Kidney (tissue), 14 donors: Measurements from ENCODE around the gene PRKD1. TPM values are rescaled to one million over a fixed set of nuclear protein-coding genes. Genes with fewer than 3 reads are reported as not detected.

Experiments
- DNase-seq, 5 donors: peaks; one replicate each; pipeline ENCODE4 v3.0.0-alpha.2; 2013 to 2020
- FAIRE-seq: peaks from 2 replicates; lab custom pipeline; 2012; peaks lifted over from hg19 to GRCh38; lab: Jason Lieb, UNC
- H3K27ac ChIP-seq, 2 donors: one replicate each; pipeline ENCODE4 v1.7.0; 2013; ENCODE audit warnings: low read depth in 2 of 2, low read length in 2 of 2, inconsistent platforms in 1 of 2
- H3K27me3 ChIP-seq: one replicate; pipeline ENCODE4 v1.7.1; 2013; ENCODE audit warnings: low read length, inconsistent platforms; ENCODE audit not compliant: control insufficient read depth, insufficient read depth
- H3K36me3 ChIP-seq, 3 donors: one replicate each; pipeline versions ENCODE4 v1.7.0 to v1.7.1; 2013; ENCODE audit warnings: low read length in 3 of 3, control low read depth in 1 of 3, inconsistent platforms in 1 of 3; ENCODE audit not compliant: insufficient read depth in 3 of 3, control insufficient read depth in 2 of 3
- H3K4me1 ChIP-seq, 3 donors: one replicate each; pipeline versions ENCODE4 v1.7.0 to v1.7.1; 2013; ENCODE audit warnings: low read length in 3 of 3, inconsistent platforms in 1 of 3, low read depth in 1 of 3; ENCODE audit not compliant: control insufficient read depth in 2 of 3, insufficient read depth in 2 of 3
- H3K4me3 ChIP-seq, 3 donors: one replicate each; pipeline versions ENCODE4 v1.7.0 to v1.8.1; 2013; ENCODE audit warnings: low read length in 3 of 3, control low read depth in 1 of 3, inconsistent platforms in 1 of 3
- H3K9ac ChIP-seq, 3 donors: one replicate each; pipeline versions ENCODE4 v1.7.0 to v1.7.1; 2013; ENCODE audit warnings: low read length in 3 of 3, control low read depth in 1 of 3, inconsistent platforms in 1 of 3
- H3K9me3 ChIP-seq, 3 donors: one replicate each; pipeline versions ENCODE4 v1.7.0 to v1.7.1; 2013; ENCODE audit warnings: low read length in 3 of 3, control low read depth in 1 of 3, inconsistent platforms in 1 of 3; ENCODE audit not compliant: control insufficient read depth in 2 of 3, insufficient read depth in 1 of 3
- intact Hi-C: fragments of 100-400 bp; cut with DNase I; formaldehyde crosslinking; loops from one replicate; pipeline ENCODE4 v1.11.1; 2022
- polyA plus RNA-seq: library from polyadenylated mRNA; stranded (reverse); fragments of 350-450 nt; fragmentation: Illumina TruSeq; extraction: RNeasy Lipid Tissue Mini Kit (QIAGEN cat#74804); gene quantifications from one replicate; pipeline ENCODE4 v1.2.3, GENCODE V29; 2014; ENCODE audit warnings: low read depth, low replicate concordance; ENCODE audit not compliant: insufficient read depth
- total RNA-seq: library from RNA; stranded (reverse); fragmentation: NEBNext Ultra II Directional; extraction: Animal tissue kit (Norgen Biotek cat#: 25700); gene quantifications from one replicate; pipeline ENCODE4 v1.2.1, GENCODE V29; 2021
- TF ChIP-seq, protein P1 (sequence below): IDR thresholded peaks from 3 replicates; pipeline ENCODE4 v1.5.1; 2012; ENCODE audit warnings: mild to moderate bottlenecking, moderate library complexity, borderline replicate concordance; ENCODE audit not compliant: insufficient read depth; ENCODE audit errors: extremely low read depth
- donor health status: control.
- donor health status: control.
- donor health status: control.
- donor health status: control.
- donor health status: control.
- donor health status: DM: yes; HTN: yes; CAD: no.
- donor health status: Normal renal cell carcinoma (clear cell type).

Gene PRKD1
- total and polyA plus RNA-seq, 2 donors from 2014 or later, result 14.0 to 45.1 TPM

DNA sequence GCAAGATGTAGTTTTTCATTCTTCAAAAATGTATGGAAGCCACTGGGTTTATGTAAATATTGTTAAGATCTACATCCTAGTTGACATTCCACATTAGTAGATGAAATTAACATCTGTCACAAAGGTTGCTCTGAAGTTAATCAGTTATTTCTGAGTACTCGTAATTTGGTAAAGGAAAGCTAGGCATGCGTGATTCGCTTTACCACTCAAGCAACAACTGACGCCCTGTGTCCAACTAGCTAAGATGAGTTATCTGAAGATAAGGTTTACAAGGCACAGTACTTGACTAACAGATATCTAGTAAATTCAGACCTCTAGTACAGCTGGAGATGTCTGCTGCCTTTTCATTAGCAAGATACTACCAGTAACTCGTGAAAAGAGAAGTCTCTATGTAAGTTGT, 14.1 kb downstream of the PRKD1 start:
- H3K36me3 ChIP-seq, result no peaks in the 10 kb centered on the region
- peaks cover 0 to 14% (median 0%) of the 10 kb centered on the region in 3 donors for H3K4me1 ChIP-seq
- peak in 2 of 5 donors; percentile 21 to 46 for DNase-seq
- TF ChIP-seq, protein P1, sequence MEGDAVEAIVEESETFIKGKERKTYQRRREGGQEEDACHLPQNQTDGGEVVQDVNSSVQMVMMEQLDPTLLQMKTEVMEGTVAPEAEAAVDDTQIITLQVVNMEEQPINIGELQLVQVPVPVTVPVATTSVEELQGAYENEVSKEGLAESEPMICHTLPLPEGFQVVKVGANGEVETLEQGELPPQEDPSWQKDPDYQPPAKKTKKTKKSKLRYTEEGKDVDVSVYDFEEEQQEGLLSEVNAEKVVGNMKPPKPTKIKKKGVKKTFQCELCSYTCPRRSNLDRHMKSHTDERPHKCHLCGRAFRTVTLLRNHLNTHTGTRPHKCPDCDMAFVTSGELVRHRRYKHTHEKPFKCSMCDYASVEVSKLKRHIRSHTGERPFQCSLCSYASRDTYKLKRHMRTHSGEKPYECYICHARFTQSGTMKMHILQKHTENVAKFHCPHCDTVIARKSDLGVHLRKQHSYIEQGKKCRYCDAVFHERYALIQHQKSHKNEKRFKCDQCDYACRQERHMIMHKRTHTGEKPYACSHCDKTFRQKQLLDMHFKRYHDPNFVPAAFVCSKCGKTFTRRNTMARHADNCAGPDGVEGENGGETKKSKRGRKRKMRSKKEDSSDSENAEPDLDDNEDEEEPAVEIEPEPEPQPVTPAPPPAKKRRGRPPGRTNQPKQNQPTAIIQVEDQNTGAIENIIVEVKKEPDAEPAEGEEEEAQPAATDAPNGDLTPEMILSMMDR, result no peak
- no peaks in the 10 kb centered on the region for H3K9me3 ChIP-seq
- H3K27ac ChIP-seq, result no peak overlapping the region
- no peak overlapping the region for H3K9ac ChIP-seq
- FAIRE-seq, result peak; percentile 57
- H3K4me3 ChIP-seq, result peak overlapping the region in 2 of 3 donors; percentile 7 to 9
- intact Hi-C loops, result no loop called here
- no peaks in the 10 kb centered on the region for H3K27me3 ChIP-seq

GRCh38 chr14:29911810-29912209, 15.8 kb downstream of the PRKD1 start:
- Histone ChIP-seq H3K36me3 (no peaks in the 10 kb centered on the region), H3K9me3 (no peaks in the 10 kb centered on the region), H3K4me3 (no peak overlapping the region), H3K27me3 (no peaks in the 10 kb centered on the region), H3K9ac (no peak overlapping the region), H3K27ac (no peak overlapping the region), H3K4me1 (peaks cover 0 to 21% (median 0%) of the 10 kb centered on the region in 3 donors)
- FAIRE-seq (no peak), DNase-seq (peak in 1 of 5 donors; percentile 28)
- intact Hi-C loops, result no loop called here
- TF ChIP-seq, protein P1, result no peak

DNA sequence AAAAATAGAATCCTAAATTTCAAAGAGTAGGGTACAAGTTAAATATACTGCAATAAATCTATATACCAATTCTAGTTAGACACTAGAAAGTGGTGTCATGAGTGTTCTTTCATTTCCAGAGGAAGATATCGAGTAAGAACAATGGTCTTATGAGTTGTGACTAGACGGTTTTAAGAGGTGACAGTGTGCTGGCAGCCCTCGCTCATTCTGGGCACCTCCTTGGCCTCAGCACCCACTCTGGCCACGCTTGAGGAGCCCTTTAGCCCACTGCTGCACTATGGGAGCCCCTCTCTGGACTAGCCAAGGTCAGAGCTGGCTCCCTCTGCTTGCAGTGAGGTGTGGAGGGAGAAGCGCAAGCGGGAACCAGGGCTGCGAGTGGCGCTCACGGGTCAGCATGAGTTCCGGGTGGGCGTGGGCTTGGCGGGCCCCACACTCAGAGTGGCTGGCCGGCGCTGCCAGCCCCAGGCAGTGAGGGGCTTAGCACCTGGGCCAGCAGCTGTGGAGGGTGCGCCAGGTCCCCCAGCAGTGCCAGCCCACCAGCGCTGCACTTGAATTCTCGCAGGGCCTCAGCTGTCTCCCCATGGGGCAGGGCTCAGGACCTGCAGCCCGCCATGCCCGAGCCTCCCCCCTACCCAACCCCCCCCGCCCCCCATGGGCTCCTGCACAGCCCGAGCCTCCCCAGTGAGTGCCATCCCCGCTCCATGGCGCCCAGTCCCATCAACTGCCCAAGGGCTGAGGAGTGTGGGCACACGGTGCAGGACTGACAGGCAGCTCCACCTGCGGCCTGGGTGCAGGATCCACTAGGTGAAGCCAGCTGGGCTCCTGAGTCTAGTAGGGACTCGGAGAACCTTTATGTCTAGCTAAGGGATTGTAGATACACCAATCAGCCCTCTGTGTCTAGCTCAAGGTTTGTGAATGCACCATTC, 18.7 kb downstream of the PRKD1 start:
- no peaks in the 10 kb centered on the region for H3K27me3 ChIP-seq
- H3K27ac ChIP-seq, result no peak overlapping the region
- TF ChIP-seq, protein P1, result no peak
- FAIRE-seq (no peak), DNase-seq (no peak)
- no peaks in the 10 kb centered on the region for H3K36me3 ChIP-seq
- no peaks in the 10 kb centered on the region for H3K9me3 ChIP-seq
- peaks cover 0 to 22% (median 0%) of the 10 kb centered on the region in 3 donors for H3K4me1 ChIP-seq
- H3K9ac ChIP-seq, result no peak overlapping the region
- H3K4me3 ChIP-seq, result no peak overlapping the region
- intact Hi-C loops, result no loop called here
